ENCODE results near the gene KCNAB3. TPM values are rescaled to one million over a fixed set of nuclear protein-coding genes. Genes with fewer than 3 reads are reported as not detected.

Gene KCNAB3
- total and polyA plus RNA-seq, 9 of the 15 experiments (the other 6 are each of a cell fraction or from before 2014, with no cell fraction given) = 0.03 to 2.5 (median 1.1) TPM

DNA sequence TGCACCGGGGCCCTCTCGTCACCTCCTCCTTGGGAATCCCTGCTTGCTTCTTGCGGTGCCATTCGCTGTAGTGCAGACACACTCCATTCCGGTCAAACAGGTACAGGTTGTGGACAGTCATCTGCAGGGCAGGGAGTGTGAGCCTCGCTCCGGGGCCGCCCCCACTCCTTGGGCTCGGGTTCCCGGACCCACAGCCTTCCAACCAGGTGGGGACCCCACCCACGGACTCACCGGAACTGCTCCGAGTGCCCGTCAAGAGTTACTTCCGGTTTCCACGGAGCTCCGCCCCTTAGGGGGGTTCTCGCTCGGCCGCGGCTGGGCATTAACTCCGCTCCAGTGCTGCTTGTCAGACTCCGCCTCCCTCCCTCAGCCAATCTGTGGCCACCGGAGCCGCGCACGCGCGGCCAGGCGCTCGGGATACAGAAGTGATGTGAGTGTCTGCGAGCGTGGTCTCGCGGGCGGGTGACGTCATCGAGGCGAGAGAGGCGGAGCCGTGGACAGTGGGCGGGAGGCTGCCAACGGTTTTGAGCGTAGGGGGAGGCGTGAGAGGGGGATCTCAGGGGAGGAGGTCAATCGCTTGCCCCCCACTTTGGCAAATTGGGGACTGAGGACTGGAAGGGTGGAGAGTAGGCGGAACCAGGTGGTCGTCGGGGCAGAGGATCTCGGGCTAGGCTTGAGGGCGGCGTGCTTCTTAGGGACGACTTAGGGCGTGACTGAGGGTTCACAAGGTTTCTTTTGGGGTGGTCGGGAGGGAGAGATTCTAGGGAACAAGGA lies 2.2 kb upstream of the KCNAB3 start, which contains the start of the genes CNTROB and TRAPPC1 (continued):
- TF ChIP-seq, protein P1, sequence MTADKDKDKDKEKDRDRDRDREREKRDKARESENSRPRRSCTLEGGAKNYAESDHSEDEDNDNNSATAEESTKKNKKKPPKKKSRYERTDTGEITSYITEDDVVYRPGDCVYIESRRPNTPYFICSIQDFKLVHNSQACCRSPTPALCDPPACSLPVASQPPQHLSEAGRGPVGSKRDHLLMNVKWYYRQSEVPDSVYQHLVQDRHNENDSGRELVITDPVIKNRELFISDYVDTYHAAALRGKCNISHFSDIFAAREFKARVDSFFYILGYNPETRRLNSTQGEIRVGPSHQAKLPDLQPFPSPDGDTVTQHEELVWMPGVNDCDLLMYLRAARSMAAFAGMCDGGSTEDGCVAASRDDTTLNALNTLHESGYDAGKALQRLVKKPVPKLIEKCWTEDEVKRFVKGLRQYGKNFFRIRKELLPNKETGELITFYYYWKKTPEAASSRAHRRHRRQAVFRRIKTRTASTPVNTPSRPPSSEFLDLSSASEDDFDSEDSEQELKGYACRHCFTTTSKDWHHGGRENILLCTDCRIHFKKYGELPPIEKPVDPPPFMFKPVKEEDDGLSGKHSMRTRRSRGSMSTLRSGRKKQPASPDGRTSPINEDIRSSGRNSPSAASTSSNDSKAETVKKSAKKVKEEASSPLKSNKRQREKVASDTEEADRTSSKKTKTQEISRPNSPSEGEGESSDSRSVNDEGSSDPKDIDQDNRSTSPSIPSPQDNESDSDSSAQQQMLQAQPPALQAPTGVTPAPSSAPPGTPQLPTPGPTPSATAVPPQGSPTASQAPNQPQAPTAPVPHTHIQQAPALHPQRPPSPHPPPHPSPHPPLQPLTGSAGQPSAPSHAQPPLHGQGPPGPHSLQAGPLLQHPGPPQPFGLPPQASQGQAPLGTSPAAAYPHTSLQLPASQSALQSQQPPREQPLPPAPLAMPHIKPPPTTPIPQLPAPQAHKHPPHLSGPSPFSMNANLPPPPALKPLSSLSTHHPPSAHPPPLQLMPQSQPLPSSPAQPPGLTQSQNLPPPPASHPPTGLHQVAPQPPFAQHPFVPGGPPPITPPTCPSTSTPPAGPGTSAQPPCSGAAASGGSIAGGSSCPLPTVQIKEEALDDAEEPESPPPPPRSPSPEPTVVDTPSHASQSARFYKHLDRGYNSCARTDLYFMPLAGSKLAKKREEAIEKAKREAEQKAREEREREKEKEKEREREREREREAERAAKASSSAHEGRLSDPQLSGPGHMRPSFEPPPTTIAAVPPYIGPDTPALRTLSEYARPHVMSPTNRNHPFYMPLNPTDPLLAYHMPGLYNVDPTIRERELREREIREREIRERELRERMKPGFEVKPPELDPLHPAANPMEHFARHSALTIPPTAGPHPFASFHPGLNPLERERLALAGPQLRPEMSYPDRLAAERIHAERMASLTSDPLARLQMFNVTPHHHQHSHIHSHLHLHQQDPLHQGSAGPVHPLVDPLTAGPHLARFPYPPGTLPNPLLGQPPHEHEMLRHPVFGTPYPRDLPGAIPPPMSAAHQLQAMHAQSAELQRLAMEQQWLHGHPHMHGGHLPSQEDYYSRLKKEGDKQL (CRISPR knock-in tag; IDR thresholded peaks at IDR 0.05; ENCODE audit: borderline replicate concordance) = no peak
- TF ChIP-seq, protein P2, sequence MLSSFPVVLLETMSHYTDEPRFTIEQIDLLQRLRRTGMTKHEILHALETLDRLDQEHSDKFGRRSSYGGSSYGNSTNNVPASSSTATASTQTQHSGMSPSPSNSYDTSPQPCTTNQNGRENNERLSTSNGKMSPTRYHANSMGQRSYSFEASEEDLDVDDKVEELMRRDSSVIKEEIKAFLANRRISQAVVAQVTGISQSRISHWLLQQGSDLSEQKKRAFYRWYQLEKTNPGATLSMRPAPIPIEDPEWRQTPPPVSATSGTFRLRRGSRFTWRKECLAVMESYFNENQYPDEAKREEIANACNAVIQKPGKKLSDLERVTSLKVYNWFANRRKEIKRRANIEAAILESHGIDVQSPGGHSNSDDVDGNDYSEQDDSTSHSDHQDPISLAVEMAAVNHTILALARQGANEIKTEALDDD (IDR thresholded peaks at IDR 0.05) = no peak
- TF ChIP-seq MTA1 (IDR thresholded peaks at IDR 0.05; ENCODE audit: borderline replicate concordance) (0 out of 2 replicates have a peak, but pooled peaks have one; percentile 29), LCOR (CRISPR knock-in tag; IDR thresholded peaks at IDR 0.05) (no peak), JUND (IDR thresholded peaks at IDR 0.05; ENCODE audit: borderline replicate concordance, low read depth, low read length) (peak; percentile 99), JUND (tag; IDR thresholded peaks at IDR 0.05; ENCODE audit: borderline replicate concordance, low read depth, low read length) (peak; percentile 93; the same call in 2 of the 3 replicates), CHD2 (IDR thresholded peaks at IDR 0.05; ENCODE audit: low read depth, low read length) (peak; percentile 92), XRCC3 (IDR thresholded peaks at IDR 0.05) (no peak), FOXP1 (CRISPR knock-in tag; IDR thresholded peaks at IDR 0.05) (no peak), RAD21 (CRISPR knock-in tag; conservative IDR thresholded peaks at IDR 0.05 in 1 of 2, IDR thresholded peaks at IDR 0.05 in 1 of 2) (no peak)
- TF ChIP-seq, protein P3, sequence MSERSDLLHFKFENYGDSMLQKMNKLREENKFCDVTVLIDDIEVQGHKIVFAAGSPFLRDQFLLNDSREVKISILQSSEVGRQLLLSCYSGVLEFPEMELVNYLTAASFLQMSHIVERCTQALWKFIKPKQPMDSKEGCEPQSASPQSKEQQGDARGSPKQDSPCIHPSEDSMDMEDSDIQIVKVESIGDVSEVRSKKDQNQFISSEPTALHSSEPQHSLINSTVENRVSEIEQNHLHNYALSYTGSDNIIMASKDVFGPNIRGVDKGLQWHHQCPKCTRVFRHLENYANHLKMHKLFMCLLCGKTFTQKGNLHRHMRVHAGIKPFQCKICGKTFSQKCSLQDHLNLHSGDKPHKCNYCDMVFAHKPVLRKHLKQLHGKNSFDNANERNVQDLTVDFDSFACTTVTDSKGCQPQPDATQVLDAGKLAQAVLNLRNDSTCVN (CRISPR knock-in tag; IDR thresholded peaks at IDR 0.05) = 0 out of 2 replicates have a peak, but pooled peaks have one; percentile 7
- TF ChIP-seq, protein P4, sequence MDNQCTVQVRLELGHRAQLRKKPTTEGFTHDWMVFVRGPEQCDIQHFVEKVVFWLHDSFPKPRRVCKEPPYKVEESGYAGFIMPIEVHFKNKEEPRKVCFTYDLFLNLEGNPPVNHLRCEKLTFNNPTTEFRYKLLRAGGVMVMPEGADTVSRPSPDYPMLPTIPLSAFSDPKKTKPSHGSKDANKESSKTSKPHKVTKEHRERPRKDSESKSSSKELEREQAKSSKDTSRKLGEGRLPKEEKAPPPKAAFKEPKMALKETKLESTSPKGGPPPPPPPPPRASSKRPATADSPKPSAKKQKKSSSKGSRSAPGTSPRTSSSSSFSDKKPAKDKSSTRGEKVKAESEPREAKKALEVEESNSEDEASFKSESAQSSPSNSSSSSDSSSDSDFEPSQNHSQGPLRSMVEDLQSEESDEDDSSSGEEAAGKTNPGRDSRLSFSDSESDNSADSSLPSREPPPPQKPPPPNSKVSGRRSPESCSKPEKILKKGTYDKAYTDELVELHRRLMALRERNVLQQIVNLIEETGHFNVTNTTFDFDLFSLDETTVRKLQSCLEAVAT (IDR thresholded peaks at IDR 0.05) = peak in 1 of 2 experiments; percentile 63; a peak in 1 of 4 replicates

All from K562 (cell line).